Stimulated activated naive CD8-positive, alpha-beta T cell treated with anti-CD3 and anti-CD28 coated beads, Interleukin-15, Interleukin-2, amounts not matched to agents 100 U/mL and 50 U/mL, for 24 hours (primary cell): Measurements from ENCODE around the gene C6orf52.
A peak's percentile ranks its signal among the peaks of the same experiment; 100 is the strongest.
"Not testable (repeated sequence)": the region's sequence is repeated elsewhere in the genome, so short reads cannot be mapped to it uniquely, and the experiment has no call there.

Source experiments
- ATAC-seq: fragments of 150-1000 bp; cut with Tn5 transposase; one replicate; pipeline ENCODE4 v1.10.0; 2021
- DNase-seq: peaks from one replicate; pipeline ENCODE4 v3.0.0; 2021

Gene C6orf52

DNA sequence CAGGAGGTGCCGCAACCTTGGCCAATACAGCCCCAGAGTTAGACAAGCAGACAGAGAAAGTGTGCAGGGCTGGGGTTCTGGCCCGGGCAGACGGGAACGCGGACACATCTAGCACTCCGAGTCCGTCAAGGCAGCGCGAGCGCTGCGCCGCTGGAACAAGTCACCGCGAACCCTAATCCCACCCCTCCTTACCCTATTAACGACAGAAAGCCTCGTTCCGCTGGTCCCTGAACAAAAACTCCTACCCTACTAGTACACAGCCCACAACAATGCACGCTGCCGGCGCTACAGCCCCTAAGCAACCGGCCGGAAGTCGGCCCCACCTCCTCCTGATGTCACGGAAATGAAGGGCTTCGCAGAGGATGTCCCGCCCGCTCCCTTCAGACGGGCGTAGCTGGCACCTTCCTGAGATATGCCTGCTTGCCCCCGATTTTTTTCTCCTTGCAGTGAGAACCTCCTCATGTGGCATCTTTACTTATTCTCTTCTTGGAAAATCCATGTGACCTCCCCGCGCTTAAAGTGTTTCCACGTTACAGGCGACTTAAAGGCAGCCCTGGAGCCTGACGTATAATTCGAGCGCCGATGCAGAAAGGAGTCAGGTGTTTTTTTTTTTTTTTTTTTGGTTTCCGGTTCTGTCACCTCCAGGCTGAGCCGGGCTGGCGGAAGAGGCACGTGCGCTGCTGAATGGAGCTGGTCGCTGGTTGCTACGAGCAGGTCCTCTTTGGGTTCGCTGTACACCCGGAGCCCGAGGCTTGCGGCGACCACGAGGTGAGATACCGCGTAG lies at the start of gene C6orf52, which contains the start of gene PAK1IP1:
Gene C6orf52, minus strand, starts transcription at position 315 of the 784 bp plus-strand sequence. CDS start 7,066 bp downstream, outside the sequence.
Gene PAK1IP1, plus strand, starts transcription at position 671 of the 784 bp plus-strand sequence. Its CDS starts 14 bp downstream, at position 685.
- DNase-seq (peak; percentile 92), ATAC-seq (peak; percentile 97)

GRCh38 chr6:10743515-10743914 lies 49.1 kb upstream of the C6orf52 start:
- ATAC-seq, result no peak
- no peak for DNase-seq

DNA sequence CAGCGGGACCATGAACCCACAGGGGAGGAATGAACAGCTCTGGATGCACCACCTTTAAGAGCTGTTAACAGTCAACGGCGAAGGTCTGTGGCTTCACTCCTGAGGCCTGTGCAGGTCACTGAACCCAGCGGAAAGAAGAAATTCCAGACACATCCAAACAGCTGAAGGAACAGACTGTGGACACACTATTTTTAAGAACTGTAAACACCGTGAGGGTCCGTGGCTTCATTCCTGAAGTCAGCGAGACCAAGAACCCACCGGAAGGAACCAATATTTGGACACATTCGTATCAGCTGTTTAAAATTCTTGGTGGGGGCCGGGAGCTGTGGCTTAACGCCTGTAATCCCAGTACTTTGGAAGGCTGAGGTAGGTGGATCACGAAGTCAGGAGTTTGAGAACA lies 47.8 kb upstream of the C6orf52 start:
- ATAC-seq (no peak), DNase-seq (no peak)

DNA sequence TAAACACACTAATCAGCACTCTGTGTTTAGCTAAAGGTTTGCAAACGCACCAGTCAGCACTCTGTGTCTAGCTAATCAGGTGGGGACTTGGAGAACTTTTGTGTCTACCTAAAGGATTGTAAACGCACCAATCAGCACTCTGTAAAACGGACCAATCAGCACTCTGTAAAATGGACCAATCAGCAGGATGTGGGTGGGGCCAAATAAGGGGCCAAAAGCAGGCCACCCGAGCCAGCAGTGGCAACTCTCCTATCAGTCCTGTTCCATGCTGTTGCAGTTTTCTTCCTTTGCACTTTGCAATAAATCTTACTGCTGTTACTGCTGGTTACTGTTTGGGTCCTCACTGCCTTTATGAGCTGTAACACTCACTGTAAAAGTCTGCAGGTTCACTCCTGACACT lies 47.2 kb upstream of the C6orf52 start:
- not testable (repeated sequence) for DNase-seq, ATAC-seq

GRCh38 chr6:10740061-10740460 lies 45.6 kb upstream of the C6orf52 start:
- ATAC-seq, result no peak
- DNase-seq, result no peak

DNA sequence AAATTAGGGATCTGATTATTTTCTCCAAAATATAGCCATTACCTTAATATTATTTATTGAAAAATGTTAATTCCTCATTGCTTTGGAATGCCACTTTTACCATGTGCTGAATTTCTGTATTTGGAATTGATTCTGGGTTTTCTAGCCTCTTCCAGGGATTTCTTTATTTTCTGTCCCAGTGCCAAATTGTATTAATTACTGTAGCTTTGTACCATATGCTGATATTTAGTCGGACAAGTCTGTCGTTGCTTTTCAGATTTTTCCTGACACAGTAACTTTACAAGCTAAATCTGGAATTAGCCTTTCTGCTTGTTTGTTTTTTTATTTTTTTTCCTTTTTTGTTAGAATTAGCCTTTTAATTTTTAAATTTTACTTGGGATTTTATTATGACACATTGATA lies 42.3 kb upstream of the C6orf52 start:
- DNase-seq, result no peak
- ATAC-seq, result no peak

DNA sequence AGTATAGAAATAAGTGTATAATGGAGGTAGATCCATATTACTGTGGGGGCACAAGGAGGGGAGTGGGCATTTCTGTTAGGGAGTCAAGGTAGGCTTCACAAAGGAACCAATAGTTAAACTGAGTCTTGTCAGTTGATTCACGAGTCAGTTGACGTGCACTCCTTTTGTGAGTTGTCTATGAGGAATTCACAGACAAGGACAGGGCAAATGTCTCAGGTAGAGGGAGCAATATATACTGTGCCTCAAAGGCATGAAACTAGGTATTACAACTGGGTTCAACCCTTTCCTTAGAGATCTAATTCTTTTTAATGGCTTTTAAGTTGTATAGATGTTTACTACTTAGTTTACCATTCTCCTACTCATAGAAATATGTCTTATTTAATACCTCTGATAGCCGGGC lies 39.4 kb upstream of the C6orf52 start:
- DNase-seq, result no peak
- ATAC-seq, result no peak

DNA sequence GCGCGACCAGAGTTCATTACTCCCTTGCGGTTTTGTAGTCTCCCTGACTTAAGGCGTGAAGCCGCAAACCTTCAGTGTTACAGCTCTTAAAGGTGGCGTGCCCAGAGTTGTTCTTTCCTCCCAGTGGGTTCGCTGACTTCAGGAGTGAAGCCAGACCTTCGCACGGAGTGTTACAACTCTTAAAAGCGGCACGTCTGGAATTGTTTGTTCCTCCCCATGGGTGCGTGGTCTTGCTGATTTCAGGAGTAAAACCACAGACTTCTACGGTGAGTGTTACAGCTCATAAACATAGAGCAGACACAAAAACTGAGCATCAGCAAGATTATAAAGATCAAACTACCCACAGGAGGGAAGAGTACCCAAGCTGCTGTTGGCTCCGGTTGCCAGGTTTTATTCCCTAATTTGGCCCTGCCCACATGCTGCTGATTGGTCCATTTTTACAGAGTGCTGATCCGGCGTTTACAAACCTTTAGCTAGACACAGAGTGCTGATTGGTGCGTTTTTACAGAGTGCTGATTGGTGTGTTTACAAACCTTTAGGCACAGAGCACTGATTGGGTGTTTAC lies 38.8 kb upstream of the C6orf52 start:
- ATAC-seq, result no peak
- no peak for DNase-seq

DNA sequence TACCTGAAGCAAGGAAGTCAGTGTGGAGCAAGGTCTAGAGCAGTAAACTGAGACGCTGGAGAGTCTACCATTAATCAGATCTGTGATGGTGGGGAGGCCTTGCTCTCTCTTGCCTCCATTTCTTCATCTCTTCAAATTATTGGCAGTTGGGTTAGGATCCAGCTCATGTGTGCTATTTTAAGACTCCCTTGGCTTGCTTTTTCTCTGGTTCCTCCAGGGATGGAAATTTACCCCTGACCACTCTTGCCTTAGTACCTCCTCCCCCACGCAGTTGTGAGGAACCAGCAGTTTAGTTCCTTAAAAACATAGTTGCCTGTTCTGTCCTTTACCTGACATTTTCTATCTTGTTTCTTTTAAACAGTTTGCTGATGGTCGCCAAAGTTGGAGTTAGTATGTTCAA lies 35.8 kb upstream of the C6orf52 start:
- no peak for ATAC-seq
- no peak for DNase-seq

DNA sequence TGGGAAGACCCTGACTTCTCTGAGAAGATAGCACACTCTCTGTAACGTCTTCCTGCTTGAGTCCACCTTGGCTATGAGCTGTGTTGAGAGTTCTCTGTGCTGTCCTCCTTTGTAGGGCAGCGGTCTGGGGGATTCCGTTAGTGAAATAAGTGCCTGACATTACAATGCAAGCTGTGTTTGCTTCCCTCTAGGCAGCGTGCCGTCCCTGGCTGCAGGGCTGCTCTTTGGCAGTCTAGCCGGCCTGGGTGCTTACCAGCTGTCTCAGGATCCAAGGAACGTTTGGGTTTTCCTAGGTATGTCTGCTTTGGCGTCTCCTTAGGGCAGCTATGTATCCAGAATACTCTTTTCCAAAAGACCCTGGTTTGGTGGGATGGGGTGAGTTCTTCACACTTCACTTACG lies 31.3 kb upstream of the C6orf52 start:
- no peak for DNase-seq
- no peak for ATAC-seq

DNA sequence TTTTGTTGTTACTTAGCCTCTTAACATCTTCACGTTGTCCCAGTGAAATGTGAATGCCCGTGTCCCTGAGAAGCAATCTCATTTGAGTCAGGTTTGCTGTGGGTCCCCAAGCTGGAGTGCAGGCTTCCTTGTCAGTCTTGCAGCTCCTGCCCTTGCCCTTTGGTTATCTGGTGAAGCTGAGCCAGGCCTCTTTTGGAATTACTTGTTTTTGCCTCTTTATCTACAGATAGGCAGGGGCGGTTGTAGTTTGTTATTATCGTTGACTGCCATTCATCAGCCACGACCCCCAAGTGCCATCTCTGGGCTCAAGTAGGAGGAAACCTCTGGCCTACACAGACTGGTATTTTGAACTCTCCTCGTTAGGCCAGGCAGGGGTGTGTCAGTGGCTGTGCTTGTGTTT lies 30.6 kb upstream of the C6orf52 start:
- no peak for DNase-seq
- no peak for ATAC-seq

DNA sequence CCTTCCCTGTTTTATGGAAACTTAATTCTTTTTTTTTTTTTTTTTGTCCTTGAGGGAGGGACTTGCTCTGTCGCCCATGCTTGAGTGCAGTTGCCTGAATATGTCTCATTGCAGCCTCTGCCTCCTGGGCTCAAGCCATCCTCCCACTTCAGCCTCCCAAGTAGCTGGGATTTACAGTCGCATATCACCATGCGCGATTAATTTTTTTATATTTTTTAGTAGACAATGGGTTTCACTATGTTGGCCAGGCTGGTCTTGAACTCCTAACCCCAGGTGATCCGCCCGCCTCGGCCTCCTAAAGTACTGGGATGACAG lies 29.1 kb upstream of the C6orf52 start:
- DNase-seq (no peak), ATAC-seq (no peak)

DNA sequence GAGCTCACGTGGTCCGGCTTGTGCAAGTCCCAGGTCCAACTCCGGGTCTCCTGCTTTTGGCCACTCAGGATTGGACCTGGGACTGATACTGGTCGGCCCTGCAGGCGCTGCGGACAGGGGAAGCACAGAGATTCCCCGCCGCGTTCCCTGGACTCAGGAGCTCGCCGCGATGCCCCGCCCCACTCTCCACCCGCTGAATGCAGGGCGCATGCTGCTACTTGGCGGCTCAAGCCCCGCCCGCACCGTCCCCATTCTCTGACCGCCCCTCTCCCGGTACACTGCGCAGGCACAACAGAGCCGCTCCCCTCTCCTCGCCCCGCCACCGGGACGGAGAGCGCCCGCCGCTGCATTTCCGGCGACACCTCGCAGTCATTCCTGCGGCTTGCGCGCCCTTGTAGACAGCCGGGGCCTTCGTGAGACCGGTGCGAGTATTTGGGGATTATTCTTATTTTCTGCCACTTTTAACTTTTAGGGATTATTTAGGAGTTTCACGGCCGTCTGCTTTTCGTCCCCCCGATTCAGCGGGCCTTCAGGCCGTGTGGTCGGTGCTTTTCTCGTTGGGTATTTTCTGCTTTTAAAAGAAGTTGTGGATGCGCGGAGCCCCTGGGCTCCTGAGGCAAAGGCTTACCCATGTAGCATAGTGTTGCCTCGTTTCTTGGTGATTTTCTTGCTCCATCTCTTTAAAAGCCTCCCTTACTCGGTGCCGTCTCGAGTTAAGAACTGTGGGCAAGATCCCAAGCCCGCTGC lies 28.6 kb upstream of the C6orf52 start, which contains the start of gene TMEM14C:
Gene TMEM14C, plus strand, starts transcription at position 251 of the 747 bp plus-strand sequence. CDS start 1,544 bp downstream, outside the sequence.
- DNase-seq (peak; percentile 94), ATAC-seq (peak; percentile 98)

- ATAC-seq, result no peak
- no peak for DNase-seq
Observed at GRCh38 chr6:10722570-10722819, 28.1 kb upstream of the C6orf52 start.

GRCh38 chr6:10721850-10722569 lies 27.6 kb upstream of the C6orf52 start:
- ATAC-seq, result no peak
- DNase-seq, result no peak

- not testable (repeated sequence) for ATAC-seq
- DNase-seq, result peak; percentile 42
Observed at GRCh38 chr6:10720960-10721849, 26.8 kb upstream of the C6orf52 start.

- DNase-seq, result peak; percentile 68
- ATAC-seq, result peak; percentile 13
Observed at GRCh38 chr6:10720265-10720959, 26.0 kb upstream of the C6orf52 start.

- DNase-seq (no peak), ATAC-seq (no peak)
Observed at GRCh38 chr6:10719964-10720264, 25.5 kb upstream of the C6orf52 start.

DNA sequence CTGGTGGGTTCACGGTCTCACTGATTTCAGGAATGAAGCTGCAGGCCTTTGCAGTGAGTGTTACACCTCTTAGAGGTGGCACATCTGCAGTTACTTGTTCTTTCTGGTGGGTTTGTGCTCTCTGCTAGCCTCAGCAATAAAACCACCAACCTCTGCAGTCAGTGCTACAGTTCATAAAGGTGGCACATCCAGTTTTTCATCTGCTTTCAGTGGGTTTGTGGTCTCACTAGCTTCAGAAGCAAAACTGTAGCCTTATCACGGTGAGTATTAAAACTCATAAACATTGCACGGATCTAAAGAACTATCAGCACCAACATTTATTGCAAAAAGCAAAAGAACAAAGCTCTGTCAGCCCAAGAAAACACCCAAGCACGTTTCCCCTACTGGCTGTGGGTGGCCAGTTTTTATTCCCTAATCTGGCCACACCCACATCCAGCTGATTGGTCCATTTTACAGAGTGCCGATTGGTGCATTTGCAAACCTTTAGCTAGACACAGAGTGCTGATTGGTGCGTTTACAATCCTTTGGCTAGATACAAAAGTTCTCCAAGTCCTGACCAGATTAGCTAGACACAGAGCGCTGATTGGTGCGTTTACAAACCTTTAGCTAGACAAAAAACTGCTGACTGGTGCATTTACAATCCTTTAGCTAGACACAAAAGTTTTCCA lies 25.0 kb upstream of the C6orf52 start:
- DNase-seq (peak; percentile 53), ATAC-seq (no peak)

DNA sequence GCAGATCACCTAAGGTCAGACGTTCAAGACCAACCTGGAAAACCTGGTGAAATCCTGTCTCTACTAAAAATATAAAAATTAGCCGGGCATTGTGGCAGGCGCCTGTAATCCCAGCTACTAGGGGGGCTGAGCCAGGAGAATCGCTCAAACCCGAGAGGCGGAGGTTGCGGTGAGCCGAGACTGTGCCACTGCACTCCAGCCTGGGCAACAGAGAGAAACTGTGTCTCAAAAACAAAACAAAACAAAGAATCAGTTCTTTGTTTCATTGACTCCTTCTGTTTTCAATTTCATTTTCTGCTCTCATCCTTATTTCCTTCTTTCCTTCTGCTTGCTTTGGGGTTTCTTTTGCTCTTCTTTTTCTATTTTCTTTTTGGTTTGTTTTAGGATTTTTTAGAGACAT lies 19.5 kb upstream of the C6orf52 start:
- ATAC-seq (no peak), DNase-seq (no peak)

- DNase-seq (no peak), ATAC-seq (no peak)
Observed at GRCh38 chr6:10696655-10697054, 2.2 kb upstream of the C6orf52 start.
